Suprapubic skin (tissue), 4 donors: ENCODE results near the gene FAM209A. TPM values are rescaled to one million over a fixed set of nuclear protein-coding genes. Genes with fewer than 3 reads are reported as not detected.
"Not testable (repeated sequence)": the region's sequence is repeated elsewhere in the genome, so short reads cannot be mapped to it uniquely, and the experiment has no call there.

ENCODE experiments used
- DNase-seq, 2 donors: peaks; one replicate each; pipeline ENCODE4 v3.0.0-alpha.2; 2019; ENCODE audit warnings: low spot score in 2 of 2
- H3K27ac ChIP-seq: fragments of 200-600 bp; sonication (generic); one replicate; pipeline ENCODE4 v1.5.1; 2019
- H3K27me3 ChIP-seq: fragments of 200-600 bp; sonication (generic); one replicate; pipeline ENCODE4 v1.5.1; 2019
- H3K36me3 ChIP-seq: fragments of 200-600 bp; sonication (generic); one replicate; pipeline ENCODE4 v1.5.1; 2019
- H3K4me1 ChIP-seq: fragments of 200-600 bp; sonication (generic); one replicate; pipeline ENCODE4 v1.5.1; 2019
- H3K4me3 ChIP-seq: fragments of 200-600 bp; sonication (generic); one replicate; pipeline ENCODE4 v1.5.1; 2019; ENCODE audit warnings: mild to moderate bottlenecking
- H3K9me3 ChIP-seq: fragments of 200-600 bp; sonication (generic); one replicate; pipeline ENCODE4 v1.5.1; 2019
- CTCF ChIP-seq, 2 donors: fragments of 200-600 bp in 1 of 2; fragments of 450-650 bp in 1 of 2; sonication (generic) in 1 of 2; IDR thresholded peaks; one replicate each; pipeline ENCODE4 v1.5.1; 2016 to 2019; ENCODE audit warnings: antibody characterized with exemption in 2 of 2, mild to moderate bottlenecking in 1 of 2, moderate library complexity in 1 of 2
- EP300 ChIP-seq: sonication (generic); formaldehyde crosslinking; IDR thresholded peaks from one replicate; pipeline ENCODE4 v1.6.1; 2017; ENCODE audit warnings: antibody characterized with exemption
- POLR2A ChIP-seq, 2 donors: fragments of 450-650 bp; IDR thresholded peaks; one replicate each; pipeline ENCODE4 v1.6.1; 2017; ENCODE audit warnings: antibody characterized with exemption in 2 of 2, mild to moderate bottlenecking in 2 of 2, moderate library complexity in 2 of 2
- POLR2AphosphoS5 ChIP-seq, 3 donors: sonication (generic); formaldehyde crosslinking; IDR thresholded peaks; one replicate each; pipeline ENCODE4 v1.6.1; 2017; ENCODE audit warnings: antibody characterized with exemption in 3 of 3
- WGBS: methylation state at CpG from one replicate; pipeline ENCODE4 v1.1.5; 2018; 5-methylcytosine and 5-hydroxymethylcytosine counted together
- total RNA-seq, 4 donors: library from RNA; depleted of rRNA; stranded (reverse); fragments of >200 nt; gene quantifications; one replicate each; pipeline ENCODE4 v1.1.0, GENCODE V29; 2016

FAM209A gene
- total RNA-seq = 1 to 10 TPM in 2 of 4 donors, not detected in 2; 1.8 to 2.1 TPM

GRCh38 chr20:56524444-56524843, at the start of gene FAM209A:
TSS of gene FAM209A (plus strand) at chr20:56524744. CDS start at chr20:56524809, 65 bp downstream.
- peaks cover 16% of the 10 kb centered on the region for H3K9me3 ChIP-seq
- 60% methylated on average over 3 of the region's 7 CpGs for WGBS
- not testable (repeated sequence) for H3K27ac ChIP-seq, H3K27me3 ChIP-seq, DNase-seq, H3K4me3 ChIP-seq, H3K4me1 ChIP-seq
- H3K36me3 ChIP-seq = peaks cover 18% of the 10 kb centered on the region

- 76% methylated on average over 7 of the region's 7 CpGs for WGBS
- no peak overlapping the region for H3K4me3 ChIP-seq
- peaks cover 92% of the 10 kb centered on the region for H3K36me3 ChIP-seq
- no peaks in the 10 kb centered on the region for H3K4me1 ChIP-seq
- H3K9me3 ChIP-seq = no peaks in the 10 kb centered on the region
- no peak for DNase-seq
- TF ChIP-seq POLR2AphosphoS5 (IDR thresholded peaks at IDR 0.05) = no peak
- no peak for TF ChIP-seq EP300
- TF ChIP-seq CTCF (IDR thresholded peaks at IDR 0.05) = no peak
- TF ChIP-seq POLR2A (IDR thresholded peaks at IDR 0.05) = no peak
- no peaks in the 10 kb centered on the region for H3K27me3 ChIP-seq
- H3K27ac ChIP-seq = no peak overlapping the region
These were observed 40.6 kb upstream of the FAM209A start for GRCh38 chr20:56483970-56484369.

GRCh38 chr20:56487216-56487615, 37.3 kb upstream of the FAM209A start:
- H3K27me3 ChIP-seq = no peaks in the 10 kb centered on the region
- TF ChIP-seq POLR2AphosphoS5 (IDR thresholded peaks at IDR 0.05) (no peak), POLR2A (IDR thresholded peaks at IDR 0.05) (no peak), EP300 (no peak), CTCF (IDR thresholded peaks at IDR 0.05) (no peak)
- 85% methylated on average over 11 of the region's 11 CpGs for WGBS
- DNase-seq = no peak
- no peaks in the 10 kb centered on the region for H3K9me3 ChIP-seq
- no peaks in the 10 kb centered on the region for H3K4me1 ChIP-seq
- no peak overlapping the region for H3K4me3 ChIP-seq
- H3K27ac ChIP-seq = no peak overlapping the region
- peaks cover 88% of the 10 kb centered on the region for H3K36me3 ChIP-seq

GRCh38 chr20:56488566-56488965, 36.0 kb upstream of the FAM209A start:
- Histone ChIP-seq H3K4me3 (no peak overlapping the region), H3K27me3 (no peaks in the 10 kb centered on the region), H3K36me3 (peaks cover 84% of the 10 kb centered on the region), H3K4me1 (no peaks in the 10 kb centered on the region), H3K9me3 (no peaks in the 10 kb centered on the region), H3K27ac (no peak overlapping the region)
- TF ChIP-seq EP300 (no peak), CTCF (IDR thresholded peaks at IDR 0.05) (no peak), POLR2AphosphoS5 (IDR thresholded peaks at IDR 0.05) (no peak), POLR2A (IDR thresholded peaks at IDR 0.05) (no peak)
- DNase-seq = no peak
- 90% methylated on average over 5 of the region's 5 CpGs for WGBS

GRCh38 chr20:56501116-56501515, 23.4 kb upstream of the FAM209A start:
- TF ChIP-seq EP300 (no peak), POLR2AphosphoS5 (IDR thresholded peaks at IDR 0.05) (no peak), POLR2A (IDR thresholded peaks at IDR 0.05) (no peak), CTCF (IDR thresholded peaks at IDR 0.05) (no peak)
- Histone ChIP-seq H3K9me3 (no peaks in the 10 kb centered on the region), H3K4me1 (no peaks in the 10 kb centered on the region), H3K27me3 (no peaks in the 10 kb centered on the region), H3K4me3 (no peak overlapping the region), H3K27ac (no peak overlapping the region), H3K36me3 (peaks cover 22% of the 10 kb centered on the region)
- no peak for DNase-seq
- 96% methylated on average over 1 of the region's 1 CpG for WGBS

GRCh38 chr20:56503916-56504315, 20.6 kb upstream of the FAM209A start:
- Histone ChIP-seq H3K9me3 (no peaks in the 10 kb centered on the region), H3K27me3 (no peaks in the 10 kb centered on the region), H3K4me1 (no peaks in the 10 kb centered on the region), H3K36me3 (peaks cover 6% of the 10 kb centered on the region), H3K4me3 (no peak overlapping the region), H3K27ac (no peak overlapping the region)
- no peak for DNase-seq
- 92% methylated on average over 5 of the region's 8 CpGs for WGBS
- no peak for TF ChIP-seq POLR2AphosphoS5 (IDR thresholded peaks at IDR 0.05)
- TF ChIP-seq EP300 = no peak
- TF ChIP-seq POLR2A (IDR thresholded peaks at IDR 0.05) = no peak
- TF ChIP-seq CTCF (IDR thresholded peaks at IDR 0.05) = no peak
